Activated naive CD8-positive, alpha-beta T cell treated with anti-CD3 and anti-CD28 coated beads, Interleukin-2, amount 10 ng/mL, durations not matched to agents 7 days and 5 days (primary cell): ENCODE measurements around the gene ARPC2. TPM values are rescaled to one million over a fixed set of nuclear protein-coding genes. Genes with fewer than 3 reads are reported as not detected.

Experiments
- ATAC-seq: fragments of 150-1000 bp; cut with Tn5 transposase; one replicate; pipeline ENCODE4 v1.10.0; 2021; ENCODE audit warnings: low read depth, moderate library complexity
- POLR2A ChIA-PET: fragments of 350-600 bp; sonication (Branson Sonifier 250); formaldehyde crosslinking; loops from one replicate; lab custom pipeline; 2021; ENCODE audit warnings: antibody characterized with exemption; lab: Charles Lee
- DNase-seq: peaks from one replicate; pipeline ENCODE4 v3.0.0; 2021
- H3K27ac Mint-ChIP-seq: one replicate; pipeline ENCODE4 v1.8.0; 2022; ENCODE audit warnings: mild to moderate bottlenecking, mixed read lengths
- H3K27me3 Mint-ChIP-seq: one replicate; pipeline ENCODE4 v1.8.0; 2022; ENCODE audit warnings: mild to moderate bottlenecking, moderate library complexity, mixed read lengths
- H3K36me3 Mint-ChIP-seq: one replicate; pipeline ENCODE4 v1.8.0; 2021; ENCODE audit warnings: mild to moderate bottlenecking, mixed read lengths
- H3K4me1 Mint-ChIP-seq: one replicate; pipeline ENCODE4 v1.8.0; 2021; ENCODE audit warnings: mixed read lengths
- H3K4me3 Mint-ChIP-seq: one replicate; pipeline ENCODE4 v1.8.0; 2022; ENCODE audit warnings: mild to moderate bottlenecking, moderate library complexity, mixed read lengths
- H3K9me3 Mint-ChIP-seq: one replicate; pipeline ENCODE4 v1.8.0; 2021; ENCODE audit warnings: mixed read lengths
- total RNA-seq, 2 experiments: library from RNA; stranded (reverse); gene quantifications; one replicate each; pipeline ENCODE4 v1.2.3, GENCODE V29; 2021

ARPC2 gene
- total RNA-seq, 2 experiments from 2014 or later, result 707 to 735 TPM

GRCh38 chr2:218281449-218281848 lies 64.5 kb downstream of the ARPC2 start:
- Mint-ChIP-seq H3K4me3 (no peak overlapping the region), H3K27ac (peak overlapping the region; percentile 38), H3K9me3 (no peaks in the 10 kb centered on the region), H3K4me1 (peaks cover 23% of the 10 kb centered on the region), H3K27me3 (no peaks in the 10 kb centered on the region), H3K36me3 (peaks cover 16% of the 10 kb centered on the region)
- ATAC-seq (no peak), DNase-seq (no peak)
- POLR2A ChIA-PET, result interaction anchor here (1.7 kb wide), 1 partner anchor 10 kb away, joined by 4 read pairs; no protein-coding TSS in a partner anchor

GRCh38 chr2:218282173-218282991 lies 65.4 kb downstream of the ARPC2 start:
- Mint-ChIP-seq H3K27ac (peak overlapping the region; percentile 49), H3K27me3 (no peaks in the 10 kb centered on the region), H3K36me3 (peaks cover 14% of the 10 kb centered on the region), H3K4me3 (no peak overlapping the region), H3K4me1 (peaks cover 32% of the 10 kb centered on the region), H3K9me3 (no peaks in the 10 kb centered on the region)
- no peak for DNase-seq
- no peak for ATAC-seq
- POLR2A ChIA-PET, result interaction anchor here (0.6 to 1.3 kb wide), 2 partner anchors 11 to 12 kb away, joined by 3 to 4 read pairs; partner anchors contain the start of genes AAMP and PNKD

GRCh38 chr2:218284106-218284811 lies 67.3 kb downstream of the ARPC2 start:
- POLR2A ChIA-PET, result interaction anchor here (5.1 kb wide), 1 partner anchor 11 kb away, joined by 76 read pairs; the partner anchor contains the start of genes AAMP and PNKD
- peak; percentile 19 for ATAC-seq
- no peaks in the 10 kb centered on the region for H3K9me3 Mint-ChIP-seq

GRCh38 chr2:218285604-218286003 lies 68.6 kb downstream of the ARPC2 start:
- Mint-ChIP-seq H3K4me3 (peak overlapping the region; percentile 92), H3K27ac (peak overlapping the region; percentile 96), H3K27me3 (no peaks in the 10 kb centered on the region), H3K36me3 (peaks cover 6% of the 10 kb centered on the region), H3K4me1 (peaks cover 54% of the 10 kb centered on the region), H3K9me3 (no peaks in the 10 kb centered on the region)
- no peak for DNase-seq
- POLR2A ChIA-PET, result interaction anchor here (0.6 to 5.1 kb wide), 2 partner anchors 12 to 129 kb away, joined by 4 to 76 read pairs; partner anchors contain the start of genes AAMP and PNKD
- ATAC-seq, result no peak

More at GRCh38 chr2:218284106-218284811, 67.3 kb downstream of the ARPC2 start:
- peaks cover 14% of the 10 kb centered on the region for H3K36me3 Mint-ChIP-seq
- peak overlapping the region; percentile 16 for H3K4me3 Mint-ChIP-seq
- peaks cover 44% of the 10 kb centered on the region for H3K4me1 Mint-ChIP-seq
- no peak for DNase-seq
- no peaks in the 10 kb centered on the region for H3K27me3 Mint-ChIP-seq
- H3K27ac Mint-ChIP-seq, result peak overlapping the region; percentile 72

- POLR2A ChIA-PET, result interaction anchor here (0.7 to 5.1 kb wide), 8 partner anchors 13 to 424 kb away, joined by 3 to 76 read pairs (median 4); partner anchors contain the start of genes AAMP, PNKD and TTLL4
- Mint-ChIP-seq H3K27ac (peak overlapping the region; percentile 96), H3K4me1 (peaks cover 59% of the 10 kb centered on the region), H3K4me3 (peak overlapping the region; percentile 92), H3K36me3 (peaks cover 5% of the 10 kb centered on the region), H3K9me3 (no peaks in the 10 kb centered on the region), H3K27me3 (no peaks in the 10 kb centered on the region)
- ATAC-seq, result peak; percentile 75
- peak; percentile 76 for DNase-seq
Observed at GRCh38 chr2:218286570-218287459, 69.8 kb downstream of the ARPC2 start.

GRCh38 chr2:218289639-218290315 lies 72.8 kb downstream of the ARPC2 start:
- no peaks in the 10 kb centered on the region for H3K9me3 Mint-ChIP-seq
- peaks cover 62% of the 10 kb centered on the region for H3K4me1 Mint-ChIP-seq
- POLR2A ChIA-PET, result interaction anchor here (0.7 to 2.2 kb wide), 6 partner anchors 15 to 382 kb away, joined by 3 to 9 read pairs (median 6); partner anchors contain the start of genes AAMP and PNKD
- DNase-seq (no peak), ATAC-seq (no peak)
- H3K4me3 Mint-ChIP-seq, result peak overlapping the region; percentile 93
- H3K36me3 Mint-ChIP-seq, result peaks cover 3% of the 10 kb centered on the region
- peak overlapping the region; percentile 93 for H3K27ac Mint-ChIP-seq
- no peaks in the 10 kb centered on the region for H3K27me3 Mint-ChIP-seq

GRCh38 chr2:218290316-218291261 lies 73.6 kb downstream of the ARPC2 start:
- peak overlapping the region; percentile 93 for H3K4me3 Mint-ChIP-seq
- POLR2A ChIA-PET, result interaction anchor here (0.5 to 2.2 kb wide), 13 partner anchors 10 to 381 kb away, joined by 3 to 9 read pairs (median 4); partner anchors contain the start of genes AAMP, CTDSP1 and PNKD
- no peaks in the 10 kb centered on the region for H3K9me3 Mint-ChIP-seq
- H3K4me1 Mint-ChIP-seq, result peaks cover 56% of the 10 kb centered on the region
- no peaks in the 10 kb centered on the region for H3K27me3 Mint-ChIP-seq
- DNase-seq (peak; percentile 52), ATAC-seq (peak; percentile 8)
- peaks cover 3% of the 10 kb centered on the region for H3K36me3 Mint-ChIP-seq
- H3K27ac Mint-ChIP-seq, result peak overlapping the region; percentile 93

- peaks cover 3% of the 10 kb centered on the region for H3K36me3 Mint-ChIP-seq
- H3K4me3 Mint-ChIP-seq, result peak overlapping the region; percentile 93
- no peaks in the 10 kb centered on the region for H3K9me3 Mint-ChIP-seq
- H3K27ac Mint-ChIP-seq, result peak overlapping the region; percentile 93
- peaks cover 49% of the 10 kb centered on the region for H3K4me1 Mint-ChIP-seq
- ATAC-seq, result no peak
- no peaks in the 10 kb centered on the region for H3K27me3 Mint-ChIP-seq
- POLR2A ChIA-PET, result interaction anchor here (1.1 to 2.2 kb wide), 9 partner anchors 11 to 108 kb away, joined by 3 to 9 read pairs (median 4); partner anchors contain the start of genes AAMP, CTDSP1 and PNKD
- DNase-seq, result no peak
Observed at GRCh38 chr2:218291318-218292047, 74.5 kb downstream of the ARPC2 start.

GRCh38 chr2:218292048-218293014 lies 75.3 kb downstream of the ARPC2 start, which contains the start of gene TMBIM1:
TMBIM1 (minus strand) TSS chr2:218292503; CDS start chr2:218282141, 10,362 bp downstream.
- POLR2A ChIA-PET, result interaction anchor here (0.6 to 2.2 kb wide), 3 partner anchors 19 to 348 kb away, joined by 4 to 7 read pairs (median 4); no protein-coding TSS in a partner anchor
- H3K4me3 Mint-ChIP-seq, result peak within 1 kb of the TSS; percentile 93

More at GRCh38 chr2:218292048-218293014, 75.3 kb downstream of the ARPC2 start, which contains the start of gene TMBIM1:
- Mint-ChIP-seq H3K27me3 (no peaks in the 10 kb centered on the region), H3K27ac (peak within 1 kb of the TSS; percentile 93), H3K36me3 (peaks cover 1% of the 10 kb centered on the region), H3K4me1 (peaks cover 41% of the 10 kb centered on the region), H3K9me3 (no peaks in the 10 kb centered on the region)
- DNase-seq (peak; percentile 94), ATAC-seq (peak; percentile 86)
